Measurements from ENCODE around the gene RTN4RL1.

RTN4RL1 gene

GRCh38 chr17:2028737-2029136 is 3.6 kb upstream of the RTN4RL1 start:
- H3K36me3 ChIP-seq (ENCODE audit: control insufficient read depth in 1 of 2, insufficient read depth in 2 of 2, low read depth in 1 of 2, low read length in 2 of 2), result peaks cover 5 to 9% of the 10 kb centered on the region in 2 experiments
- peaks cover 28 to 38% of the 10 kb centered on the region in 2 experiments for H3K27me3 ChIP-seq (ENCODE audit: control insufficient read depth in 1 of 2, insufficient read depth in 1 of 2, low read length in 2 of 2)
- H2BK120ac ChIP-seq (ENCODE audit: low read depth, low read length), result no peak overlapping the region
- whole genome bisulfite sequencing, result 57% methylated on average over 6 of the region's 6 CpGs
- peak overlapping the region; percentile 18 for H4K91ac ChIP-seq (ENCODE audit: low read length)
- H3K4me1 ChIP-seq (ENCODE audit: control insufficient read depth, insufficient read depth, low read depth, low read length), result peaks cover 43% of the 10 kb centered on the region
- DNase-seq, result no peak
- H3K79me1 ChIP-seq (replicated peaks; ENCODE audit: low read length, poor library complexity, severe bottlenecking), result peaks cover 18% of the 10 kb centered on the region
- H2AK5ac ChIP-seq (ENCODE audit: low read length, severe bottlenecking), result no peak overlapping the region
- no peak overlapping the region for H4K8ac ChIP-seq (ENCODE audit: low read length)
- H3K4me2 ChIP-seq (ENCODE audit: low read length, poor library complexity, severe bottlenecking), result no peak overlapping the region
- H2AFZ ChIP-seq (ENCODE audit: low read depth, low read length), result no peak overlapping the region
- H3K4me3 ChIP-seq (ENCODE audit: insufficient read depth in 1 of 2, low read depth in 1 of 2, low read length in 2 of 2), result no peak overlapping the region
- H2BK5ac ChIP-seq (ENCODE audit: low read depth, low read length, poor library complexity, severe bottlenecking), result no peak overlapping the region
- no peaks in the 10 kb centered on the region for H3K9me3 ChIP-seq (ENCODE audit: control insufficient read depth, low read length)
- no peak overlapping the region for H3K9ac ChIP-seq (ENCODE audit: low read length)
- H3K14ac ChIP-seq (ENCODE audit: low read length in 2 of 2), result no peak overlapping the region
- no peak overlapping the region for H3K27ac ChIP-seq (ENCODE audit: low read length, poor library complexity, severe bottlenecking)
- H2BK15ac ChIP-seq (ENCODE audit: low read depth, poor library complexity, severe bottlenecking), result no peak overlapping the region
- peak overlapping the region in 1 of 2 experiments; percentile 57 for H3K23ac ChIP-seq (ENCODE audit: low read length in 2 of 2)
- no peak overlapping the region for H3K4ac ChIP-seq (ENCODE audit: low read depth in 1 of 2, low read length in 2 of 2)
- no peak overlapping the region for H3K18ac ChIP-seq (ENCODE audit: low read depth in 1 of 2, low read length in 2 of 2)
- H2BK12ac ChIP-seq (ENCODE audit: low read length in 2 of 2), result no peak overlapping the region

GRCh38 chr17:2028234-2028614 is 3.1 kb upstream of the RTN4RL1 start:
- Histone ChIP-seq H2BK5ac (ENCODE audit: low read depth, low read length, poor library complexity, severe bottlenecking) (no peak overlapping the region), H3K18ac (ENCODE audit: low read depth in 1 of 2, low read length in 2 of 2) (no peak overlapping the region), H3K4me1 (ENCODE audit: control insufficient read depth, insufficient read depth, low read depth, low read length) (peaks cover 41% of the 10 kb centered on the region), H2AFZ (ENCODE audit: low read depth, low read length) (no peak overlapping the region), H3K4ac (ENCODE audit: low read depth in 1 of 2, low read length in 2 of 2) (no peak overlapping the region), H2AK5ac (ENCODE audit: low read length, severe bottlenecking) (no peak overlapping the region), H3K14ac (ENCODE audit: low read length in 2 of 2) (no peak overlapping the region), H2BK120ac (ENCODE audit: low read depth, low read length) (no peak overlapping the region), H3K36me3 (ENCODE audit: control insufficient read depth in 1 of 2, insufficient read depth in 2 of 2, low read depth in 1 of 2, low read length in 2 of 2) (peaks cover 0 to 4% of the 10 kb centered on the region in 2 experiments), H2BK15ac (ENCODE audit: low read depth, poor library complexity, severe bottlenecking) (no peak overlapping the region), H3K79me1 (replicated peaks; ENCODE audit: low read length, poor library complexity, severe bottlenecking) (peaks cover 13% of the 10 kb centered on the region), H3K27me3 (ENCODE audit: control insufficient read depth in 1 of 2, insufficient read depth in 1 of 2, low read length in 2 of 2) (peaks cover 32 to 41% of the 10 kb centered on the region in 2 experiments), H4K91ac (ENCODE audit: low read length) (no peak overlapping the region), H3K9ac (ENCODE audit: low read length) (no peak overlapping the region), H3K9me3 (ENCODE audit: control insufficient read depth, low read length) (no peaks in the 10 kb centered on the region), H2BK12ac (ENCODE audit: low read length in 2 of 2) (no peak overlapping the region), H3K27ac (ENCODE audit: low read length, poor library complexity, severe bottlenecking) (no peak overlapping the region), H3K4me2 (ENCODE audit: low read length, poor library complexity, severe bottlenecking) (no peak overlapping the region), H4K8ac (ENCODE audit: low read length) (no peak overlapping the region), H3K23ac (ENCODE audit: low read length in 2 of 2) (no peak overlapping the region), H3K4me3 (ENCODE audit: insufficient read depth in 1 of 2, low read depth in 1 of 2, low read length in 2 of 2) (no peak overlapping the region)
- 92% methylated on average over 5 of the region's 5 CpGs for WGBS
- DNase-seq, result no peak

GRCh38 chr17:2027528-2028233 is 2.5 kb upstream of the RTN4RL1 start:
- H2BK15ac ChIP-seq (ENCODE audit: low read depth, poor library complexity, severe bottlenecking), result no peak overlapping the region
- no peak for DNase-seq
- H3K4ac ChIP-seq (ENCODE audit: low read depth in 1 of 2, low read length in 2 of 2), result no peak overlapping the region
- H3K4me2 ChIP-seq (ENCODE audit: low read length, poor library complexity, severe bottlenecking), result no peak overlapping the region
- H3K79me1 ChIP-seq (replicated peaks; ENCODE audit: low read length, poor library complexity, severe bottlenecking), result peaks cover 13% of the 10 kb centered on the region
- H2BK120ac ChIP-seq (ENCODE audit: low read depth, low read length), result no peak overlapping the region
- H2BK5ac ChIP-seq (ENCODE audit: low read depth, low read length, poor library complexity, severe bottlenecking), result no peak overlapping the region
- no peak overlapping the region for H3K14ac ChIP-seq (ENCODE audit: low read length in 2 of 2)
- no peak overlapping the region for H4K91ac ChIP-seq (ENCODE audit: low read length)
- no peaks in the 10 kb centered on the region for H3K9me3 ChIP-seq (ENCODE audit: control insufficient read depth, low read length)
- H3K27ac ChIP-seq (ENCODE audit: low read length, poor library complexity, severe bottlenecking), result no peak overlapping the region
- H3K18ac ChIP-seq (ENCODE audit: low read depth in 1 of 2, low read length in 2 of 2), result no peak overlapping the region
- H2AFZ ChIP-seq (ENCODE audit: low read depth, low read length), result no peak overlapping the region
- peaks cover 41% of the 10 kb centered on the region for H3K4me1 ChIP-seq (ENCODE audit: control insufficient read depth, insufficient read depth, low read depth, low read length)
- WGBS, result 84% methylated on average over 9 of the region's 11 CpGs
- no peak overlapping the region for H3K9ac ChIP-seq (ENCODE audit: low read length)
- no peak overlapping the region for H3K4me3 ChIP-seq (ENCODE audit: insufficient read depth in 1 of 2, low read depth in 1 of 2, low read length in 2 of 2)
- H3K27me3 ChIP-seq (ENCODE audit: control insufficient read depth in 1 of 2, insufficient read depth in 1 of 2, low read length in 2 of 2), result peaks cover 38 to 47% of the 10 kb centered on the region in 2 experiments
- H3K36me3 ChIP-seq (ENCODE audit: control insufficient read depth in 1 of 2, insufficient read depth in 2 of 2, low read depth in 1 of 2, low read length in 2 of 2), result peaks cover 0 to 4% of the 10 kb centered on the region in 2 experiments
- H2AK5ac ChIP-seq (ENCODE audit: low read length, severe bottlenecking), result no peak overlapping the region
- H2BK12ac ChIP-seq (ENCODE audit: low read length in 2 of 2), result no peak overlapping the region
- no peak overlapping the region for H3K23ac ChIP-seq (ENCODE audit: low read length in 2 of 2)
- H4K8ac ChIP-seq (ENCODE audit: low read length), result no peak overlapping the region

- Histone ChIP-seq H2BK12ac (ENCODE audit: low read length in 2 of 2) (no peak overlapping the region), H2AFZ (ENCODE audit: low read depth, low read length) (peak overlapping the region; percentile 36), H3K4ac (ENCODE audit: low read depth in 1 of 2, low read length in 2 of 2) (no peak overlapping the region), H3K36me3 (ENCODE audit: control insufficient read depth in 1 of 2, insufficient read depth in 2 of 2, low read depth in 1 of 2, low read length in 2 of 2) (no peaks in the 10 kb centered on the region), H3K4me3 (ENCODE audit: insufficient read depth in 1 of 2, low read depth in 1 of 2, low read length in 2 of 2) (peak overlapping the region; percentile 44 to 62), H2BK15ac (ENCODE audit: low read depth, poor library complexity, severe bottlenecking) (no peak overlapping the region), H4K8ac (ENCODE audit: low read length) (peak overlapping the region; percentile 9), H2BK5ac (ENCODE audit: low read depth, low read length, poor library complexity, severe bottlenecking) (no peak overlapping the region), H3K79me1 (replicated peaks; ENCODE audit: low read length, poor library complexity, severe bottlenecking) (no peaks in the 10 kb centered on the region), H4K91ac (ENCODE audit: low read length) (no peak overlapping the region), H2AK5ac (ENCODE audit: low read length, severe bottlenecking) (no peak overlapping the region), H2BK120ac (ENCODE audit: low read depth, low read length) (no peak overlapping the region), H3K23ac (ENCODE audit: low read length in 2 of 2) (no peak overlapping the region), H3K9me3 (ENCODE audit: control insufficient read depth, low read length) (no peaks in the 10 kb centered on the region), H3K9ac (ENCODE audit: low read length) (no peak overlapping the region), H3K4me2 (ENCODE audit: low read length, poor library complexity, severe bottlenecking) (peak overlapping the region; percentile 89), H3K14ac (ENCODE audit: low read length in 2 of 2) (no peak overlapping the region), H3K18ac (ENCODE audit: low read depth in 1 of 2, low read length in 2 of 2) (no peak overlapping the region), H3K27me3 (ENCODE audit: control insufficient read depth in 1 of 2, insufficient read depth in 1 of 2, low read length in 2 of 2) (peaks cover 48 to 60% of the 10 kb centered on the region in 2 experiments), H3K4me1 (ENCODE audit: control insufficient read depth, insufficient read depth, low read depth, low read length) (peaks cover 36% of the 10 kb centered on the region), H3K27ac (ENCODE audit: low read length, poor library complexity, severe bottlenecking) (no peak overlapping the region)
- peak; percentile 73 for DNase-seq
- 2% methylated on average over 37 of the region's 55 CpGs for WGBS
Measured at GRCh38 chr17:2025622-2026309, 632 bp upstream of the RTN4RL1 start.

All from mesenchymal stem cell (in vitro differentiated cells and primary cell).